Measurements from ENCODE around the gene HLA-DPB1.
"Not testable (repeated sequence)": the region's sequence is repeated elsewhere in the genome, so short reads cannot be mapped to it uniquely, and the experiment has no call there.

The HLA-DPB1 gene

DNA sequence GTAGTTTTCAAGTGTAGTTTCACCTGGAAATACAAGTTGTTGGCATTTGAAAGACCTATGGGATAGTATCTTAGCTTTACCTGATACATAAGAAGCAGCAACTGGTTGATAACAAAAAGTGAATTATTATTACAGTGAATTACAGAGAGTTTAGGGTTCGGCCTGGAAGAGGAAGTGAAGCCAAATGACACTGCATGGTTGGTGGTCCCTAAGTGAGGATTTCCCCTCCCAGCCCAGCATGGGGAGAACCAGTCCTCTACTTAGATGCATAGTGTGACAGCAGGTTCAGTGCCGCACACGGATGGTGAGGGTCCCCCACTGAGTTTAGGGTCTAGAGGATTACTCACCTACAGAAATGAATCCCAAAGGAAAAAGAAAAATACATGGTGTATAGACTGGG is 18.1 kb downstream of the HLA-DPB1 start:
- Mint-ChIP-seq H3K4me1 (ENCODE audit: low read depth in 2 of 2) (peaks cover 0 to 5% of the 10 kb centered on the region in 2 donors), H3K27me3 (peaks cover 36 to 49% of the 10 kb centered on the region in 2 donors), H3K4me3 (no peak overlapping the region), H3K36me3 (ENCODE audit: insufficient read depth) (no peaks in the 10 kb centered on the region), H3K9me3 (peaks cover 0 to 3% of the 10 kb centered on the region in 2 donors), H3K27ac (no peak overlapping the region)
- no peak for ATAC-seq (replicated peaks)
- DNase-seq = no peak

GRCh38 chr6:33095681-33096080 is 19.9 kb downstream of the HLA-DPB1 start:
- peaks cover 41 to 59% of the 10 kb centered on the region in 2 donors for H3K27me3 Mint-ChIP-seq
- H3K4me3 Mint-ChIP-seq = no peak overlapping the region
- no peak for DNase-seq
- peaks cover 0 to 5% of the 10 kb centered on the region in 2 donors for H3K4me1 Mint-ChIP-seq (ENCODE audit: low read depth in 2 of 2)
- peaks cover 1% of the 10 kb centered on the region for H3K36me3 Mint-ChIP-seq (ENCODE audit: insufficient read depth)
- ATAC-seq (replicated peaks) = no peak
- H3K9me3 Mint-ChIP-seq = peaks cover 5 to 10% of the 10 kb centered on the region in 2 donors
- no peak overlapping the region for H3K27ac Mint-ChIP-seq

GRCh38 chr6:33101121-33101737 is 25.4 kb downstream of the HLA-DPB1 start:
- H3K4me3 Mint-ChIP-seq; ATAC-seq (replicated peaks): not testable (repeated sequence)
- H3K9me3 Mint-ChIP-seq = peaks cover 10 to 15% of the 10 kb centered on the region in 2 donors

GRCh38 chr6:33103776-33104175 is 28.0 kb downstream of the HLA-DPB1 start:
- Mint-ChIP-seq H3K27ac (no peak overlapping the region), H3K9me3 (peaks cover 7 to 15% of the 10 kb centered on the region in 2 donors), H3K27me3 (peaks cover 44 to 68% of the 10 kb centered on the region in 2 donors), H3K4me1 (ENCODE audit: low read depth in 2 of 2) (no peaks in the 10 kb centered on the region), H3K36me3 (ENCODE audit: insufficient read depth) (peaks cover 3% of the 10 kb centered on the region), H3K4me3 (no peak overlapping the region)
- DNase-seq (no peak), ATAC-seq (replicated peaks) (no peak)

More at GRCh38 chr6:33101121-33101737, 25.4 kb downstream of the HLA-DPB1 start:
- not testable (repeated sequence) for H3K27ac Mint-ChIP-seq; DNase-seq; H3K4me1 Mint-ChIP-seq (ENCODE audit: low read depth in 2 of 2); H3K36me3 Mint-ChIP-seq (ENCODE audit: insufficient read depth)
- peaks cover 50 to 72% of the 10 kb centered on the region in 2 donors for H3K27me3 Mint-ChIP-seq

GRCh38 chr6:33104887-33105286 is 29.1 kb downstream of the HLA-DPB1 start:
- Mint-ChIP-seq H3K36me3 (ENCODE audit: insufficient read depth) (peaks cover 3% of the 10 kb centered on the region), H3K4me1 (ENCODE audit: low read depth in 2 of 2) (no peaks in the 10 kb centered on the region), H3K27ac (no peak overlapping the region), H3K9me3 (peaks cover 4 to 6% of the 10 kb centered on the region in 2 donors), H3K4me3 (no peak overlapping the region), H3K27me3 (peaks cover 46 to 68% of the 10 kb centered on the region in 2 donors)
- ATAC-seq (replicated peaks) = no peak
- DNase-seq = no peak

- H3K27me3 Mint-ChIP-seq = peaks cover 50 to 73% of the 10 kb centered on the region in 2 donors
- no peak overlapping the region for H3K27ac Mint-ChIP-seq
- no peak for ATAC-seq (replicated peaks)
Observed at GRCh38 chr6:33105386-33105785, 29.6 kb downstream of the HLA-DPB1 start.

GRCh38 chr6:33105916-33106871 is 30.4 kb downstream of the HLA-DPB1 start:
- H3K36me3 Mint-ChIP-seq (ENCODE audit: insufficient read depth) = no peaks in the 10 kb centered on the region
- H3K9me3 Mint-ChIP-seq = peaks cover 2 to 5% of the 10 kb centered on the region in 2 donors
- no peak for ATAC-seq (replicated peaks)

More at GRCh38 chr6:33105386-33105785, 29.6 kb downstream of the HLA-DPB1 start:
- Mint-ChIP-seq H3K9me3 (peaks cover 4 to 5% of the 10 kb centered on the region in 2 donors), H3K4me1 (ENCODE audit: low read depth in 2 of 2) (no peaks in the 10 kb centered on the region), H3K4me3 (no peak overlapping the region), H3K36me3 (ENCODE audit: insufficient read depth) (peaks cover 3% of the 10 kb centered on the region)
- DNase-seq = no peak

GRCh38 chr6:33107641-33108040 is 31.9 kb downstream of the HLA-DPB1 start:
- Mint-ChIP-seq H3K27me3 (peaks cover 65 to 83% of the 10 kb centered on the region in 2 donors), H3K4me3 (no peak overlapping the region), H3K27ac (no peak overlapping the region), H3K36me3 (ENCODE audit: insufficient read depth) (no peaks in the 10 kb centered on the region), H3K9me3 (peaks cover 0 to 5% of the 10 kb centered on the region in 2 donors), H3K4me1 (ENCODE audit: low read depth in 2 of 2) (no peaks in the 10 kb centered on the region)
- ATAC-seq (replicated peaks) (no peak), DNase-seq (no peak)

More at GRCh38 chr6:33105916-33106871, 30.4 kb downstream of the HLA-DPB1 start:
- no peak for DNase-seq
- no peak overlapping the region for H3K27ac Mint-ChIP-seq
- peaks cover 56 to 80% of the 10 kb centered on the region in 2 donors for H3K27me3 Mint-ChIP-seq
- H3K4me3 Mint-ChIP-seq = no peak overlapping the region
- H3K4me1 Mint-ChIP-seq (ENCODE audit: low read depth in 2 of 2) = no peaks in the 10 kb centered on the region

DNA sequence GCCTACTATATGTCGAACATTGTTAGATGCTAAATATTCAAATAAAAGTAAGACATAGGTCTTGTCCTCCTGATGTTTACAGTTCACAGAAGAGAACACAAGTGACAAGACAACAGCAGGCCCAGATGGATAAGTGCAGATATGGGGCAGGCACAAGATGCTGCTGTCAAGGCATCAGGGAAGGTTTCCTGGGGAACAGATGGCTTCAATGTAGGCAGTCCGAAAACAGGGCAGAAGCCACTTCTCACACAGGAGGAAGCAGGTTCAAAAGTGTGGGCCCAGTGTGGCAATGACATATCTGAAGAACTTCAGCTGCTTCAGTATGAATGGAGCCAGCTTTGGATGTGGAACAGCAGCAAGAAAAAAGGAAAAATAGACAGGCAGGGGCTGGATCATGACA is 32.5 kb downstream of the HLA-DPB1 start:
- no peaks in the 10 kb centered on the region for H3K4me1 Mint-ChIP-seq (ENCODE audit: low read depth in 2 of 2)
- H3K9me3 Mint-ChIP-seq = peaks cover 0 to 5% of the 10 kb centered on the region in 2 donors
- no peak for DNase-seq
- peaks cover 71 to 90% of the 10 kb centered on the region in 2 donors for H3K27me3 Mint-ChIP-seq
- no peaks in the 10 kb centered on the region for H3K36me3 Mint-ChIP-seq (ENCODE audit: insufficient read depth)
- H3K27ac Mint-ChIP-seq = no peak overlapping the region
- ATAC-seq (replicated peaks) = no peak
- no peak overlapping the region for H3K4me3 Mint-ChIP-seq

DNA sequence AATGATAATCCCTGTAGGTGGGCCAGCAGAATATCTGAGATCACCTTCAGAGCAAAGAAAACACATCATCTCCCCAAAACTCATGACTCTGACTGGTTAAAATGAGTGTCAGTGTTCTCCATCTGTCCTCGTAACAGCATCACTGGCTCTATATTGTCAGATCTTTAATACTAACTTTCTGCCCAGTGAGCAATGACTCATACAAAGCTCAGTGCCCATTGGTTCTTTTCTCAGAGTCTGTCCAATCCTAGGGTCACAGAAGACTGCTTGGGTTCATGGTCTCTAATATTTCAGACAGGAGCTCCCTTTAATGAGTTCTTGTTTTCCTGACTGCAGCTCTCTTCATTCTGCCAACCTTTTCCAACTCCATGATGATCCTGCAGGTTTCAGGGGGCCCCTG is 36.4 kb downstream of the HLA-DPB1 start:
- ATAC-seq (replicated peaks) = peak; percentile 99
- peak; percentile 41 to 57 (median 47) for DNase-seq
- H3K9me3 Mint-ChIP-seq = no peaks in the 10 kb centered on the region
- no peak overlapping the region for H3K4me3 Mint-ChIP-seq
- no peaks in the 10 kb centered on the region for H3K36me3 Mint-ChIP-seq (ENCODE audit: insufficient read depth)
- no peak overlapping the region for H3K27ac Mint-ChIP-seq
- peaks cover 78 to 93% of the 10 kb centered on the region in 2 donors for H3K27me3 Mint-ChIP-seq
- peaks cover 4 to 11% of the 10 kb centered on the region in 2 donors for H3K4me1 Mint-ChIP-seq (ENCODE audit: low read depth in 2 of 2)

GRCh38 chr6:33113755-33114154 is 38.0 kb downstream of the HLA-DPB1 start:
- H3K27ac Mint-ChIP-seq = no peak overlapping the region
- no peak overlapping the region for H3K4me3 Mint-ChIP-seq
- peaks cover 82 to 91% of the 10 kb centered on the region in 2 donors for H3K27me3 Mint-ChIP-seq
- H3K4me1 Mint-ChIP-seq (ENCODE audit: low read depth in 2 of 2) = peaks cover 9 to 16% of the 10 kb centered on the region in 2 donors
- no peaks in the 10 kb centered on the region for H3K9me3 Mint-ChIP-seq
- DNase-seq (no peak), ATAC-seq (replicated peaks) (no peak)
- H3K36me3 Mint-ChIP-seq (ENCODE audit: insufficient read depth) = no peaks in the 10 kb centered on the region

DNA sequence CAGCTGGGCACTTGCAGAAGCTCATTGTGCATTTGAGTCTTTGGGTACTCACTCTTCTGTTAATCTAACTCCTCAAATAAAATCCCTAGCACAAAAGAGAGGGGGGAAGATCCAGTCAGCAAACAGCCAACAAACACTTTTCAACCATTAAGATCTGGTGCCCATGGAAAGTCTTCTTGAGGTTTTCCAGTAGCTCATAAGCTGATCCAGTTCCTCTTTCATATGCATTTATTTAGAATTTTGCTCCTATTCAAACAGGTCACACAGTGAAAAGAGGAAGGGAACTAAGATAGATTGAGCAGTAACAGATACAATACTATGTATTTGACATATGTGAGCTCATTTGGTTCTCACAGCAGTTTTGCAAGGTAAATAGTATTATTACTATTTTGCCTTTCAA is 38.6 kb downstream of the HLA-DPB1 start:
- no peak overlapping the region for H3K27ac Mint-ChIP-seq

GRCh38 chr6:33116417-33116816 is 40.6 kb downstream of the HLA-DPB1 start:
- Mint-ChIP-seq H3K27ac (no peak overlapping the region), H3K27me3 (peaks cover 74 to 77% of the 10 kb centered on the region in 2 donors)

More for the DNA sequence above, 38.6 kb downstream of the HLA-DPB1 start:
- ATAC-seq (replicated peaks) (no peak), DNase-seq (no peak)
- peaks cover 9 to 16% of the 10 kb centered on the region in 2 donors for H3K4me1 Mint-ChIP-seq (ENCODE audit: low read depth in 2 of 2)
- H3K9me3 Mint-ChIP-seq = no peaks in the 10 kb centered on the region
- no peaks in the 10 kb centered on the region for H3K36me3 Mint-ChIP-seq (ENCODE audit: insufficient read depth)
- H3K4me3 Mint-ChIP-seq = no peak overlapping the region
- H3K27me3 Mint-ChIP-seq = peaks cover 78 to 85% of the 10 kb centered on the region in 2 donors

More at GRCh38 chr6:33116417-33116816, 40.6 kb downstream of the HLA-DPB1 start:
- no peak for DNase-seq
- H3K36me3 Mint-ChIP-seq (ENCODE audit: insufficient read depth) = no peaks in the 10 kb centered on the region
- peaks cover 9 to 16% of the 10 kb centered on the region in 2 donors for H3K4me1 Mint-ChIP-seq (ENCODE audit: low read depth in 2 of 2)
- H3K9me3 Mint-ChIP-seq = no peaks in the 10 kb centered on the region
- H3K4me3 Mint-ChIP-seq = peak overlapping the region in 1 of 2 donors; percentile 15
- ATAC-seq (replicated peaks) = no peak

Data from effector memory CD8-positive, alpha-beta T cell (primary cell).